Parathyroid adenoma (tissue), 2 donors: ENCODE measurements around the gene SPATA9.

Source experiments
- H2AFZ ChIP-seq: fragments of 300-600 bp; sonication (generic); one replicate; pipeline ENCODE4 v1.7.0; 2017; ENCODE audit warnings: antibody characterized with exemption, mild to moderate bottlenecking
- H3K27ac ChIP-seq: fragments of 300-600 bp; sonication (generic); one replicate; pipeline ENCODE4 v1.7.0; 2017
- H3K27me3 ChIP-seq: fragments of 300-600 bp; sonication (generic); one replicate; pipeline ENCODE4 v1.7.0; 2017; ENCODE audit warnings: low read length; ENCODE audit not compliant: control insufficient read depth, insufficient read depth
- H3K36me3 ChIP-seq: fragments of 300-600 bp; sonication (generic); one replicate; pipeline ENCODE4 v1.7.0; 2017; ENCODE audit warnings: low read length; ENCODE audit not compliant: control insufficient read depth, insufficient read depth
- H3K4me1 ChIP-seq: fragments of 300-600 bp; sonication (generic); one replicate; pipeline ENCODE4 v1.7.0; 2017; ENCODE audit warnings: control low read depth
- H3K4me2 ChIP-seq: fragments of 300-600 bp; sonication (generic); one replicate; pipeline ENCODE4 v1.7.0; 2017; ENCODE audit warnings: low read length
- H3K4me3 ChIP-seq: fragments of 300-600 bp; sonication (generic); one replicate; pipeline ENCODE4 v1.7.0; 2017; ENCODE audit warnings: low read depth, low read length
- H3K79me2 ChIP-seq: fragments of 300-600 bp; sonication (generic); one replicate; pipeline ENCODE4 v1.7.0; 2017; ENCODE audit warnings: control low read depth
- H3K9ac ChIP-seq: fragments of 300-600 bp; sonication (generic); one replicate; pipeline ENCODE4 v1.7.0; 2017; ENCODE audit warnings: mild to moderate bottlenecking
- H3K9me3 ChIP-seq: fragments of 300-600 bp; sonication (generic); one replicate; pipeline ENCODE4 v1.7.0; 2017; ENCODE audit warnings: low read length; ENCODE audit not compliant: control insufficient read depth
- CTCF ChIP-seq: fragments of 300-600 bp; sonication (generic); IDR thresholded peaks from one replicate; pipeline ENCODE4 v1.7.0; 2017; ENCODE audit warnings: antibody characterized with exemption, mild to moderate bottlenecking
- donor health status: primary hyperparathyroidism.

Gene SPATA9

DNA sequence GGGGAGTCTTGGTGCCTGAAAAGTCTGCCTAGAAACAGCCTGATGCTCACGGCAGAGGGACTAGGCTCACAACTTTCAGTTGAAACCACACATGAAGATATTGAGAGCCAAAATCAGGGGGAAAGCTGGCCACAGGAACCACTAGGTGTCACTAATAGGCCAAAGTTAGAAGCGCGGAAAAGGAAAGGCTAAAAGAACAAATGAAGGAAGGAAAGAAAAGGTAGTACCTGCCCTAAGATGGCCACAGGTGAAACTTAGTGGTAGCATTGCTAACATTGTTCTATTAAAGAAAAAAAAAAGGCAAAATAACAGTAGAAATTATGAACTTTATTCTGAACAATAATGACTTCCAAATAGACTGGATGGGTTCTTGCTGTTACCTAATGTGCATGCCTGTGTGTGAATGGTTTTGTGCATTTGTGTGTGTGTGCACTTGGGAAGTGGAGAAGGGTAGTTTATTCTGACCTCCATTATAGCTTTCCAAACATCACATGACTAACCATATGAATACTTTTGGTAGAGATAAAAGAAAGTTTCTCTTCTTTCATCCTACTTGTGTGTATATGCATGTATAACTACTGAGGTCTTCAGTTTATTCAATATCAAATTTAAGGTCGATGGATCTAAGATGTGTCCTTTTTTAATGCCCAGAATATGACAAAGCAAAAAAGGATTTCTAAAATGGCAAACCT, 38.3 kb downstream of the SPATA9 start:
- Histone ChIP-seq H2AFZ (peak overlapping the region; percentile 68), H3K79me2 (no peaks in the 10 kb centered on the region), H3K36me3 (no peaks in the 10 kb centered on the region), H3K9ac (no peak overlapping the region), H3K4me2 (no peak overlapping the region), H3K4me1 (peaks cover 17% of the 10 kb centered on the region), H3K27ac (peak overlapping the region; percentile 20), H3K9me3 (no peaks in the 10 kb centered on the region), H3K4me3 (no peak overlapping the region), H3K27me3 (no peaks in the 10 kb centered on the region)
- TF ChIP-seq CTCF: peak; percentile 70

- Histone ChIP-seq H3K36me3 (no peaks in the 10 kb centered on the region), H3K79me2 (no peaks in the 10 kb centered on the region), H3K4me1 (peaks cover 17% of the 10 kb centered on the region), H3K9me3 (no peaks in the 10 kb centered on the region), H3K27me3 (no peaks in the 10 kb centered on the region), H3K27ac (no peak overlapping the region), H3K4me3 (no peak overlapping the region), H3K4me2 (no peak overlapping the region), H2AFZ (no peak overlapping the region), H3K9ac (no peak overlapping the region)
- TF ChIP-seq CTCF: no peak
Observed at GRCh38 chr5:95643152-95643551, 39.6 kb downstream of the SPATA9 start.

GRCh38 chr5:95641741-95642220, 41.0 kb downstream of the SPATA9 start:
- peaks cover 13% of the 10 kb centered on the region for H3K4me1 ChIP-seq
- no peaks in the 10 kb centered on the region for H3K27me3 ChIP-seq
- peak overlapping the region; percentile 40 for H3K4me2 ChIP-seq
- H3K79me2 ChIP-seq: no peaks in the 10 kb centered on the region
- H3K36me3 ChIP-seq: no peaks in the 10 kb centered on the region
- TF ChIP-seq CTCF: no peak
- H3K27ac ChIP-seq: peak overlapping the region; percentile 92
- no peaks in the 10 kb centered on the region for H3K9me3 ChIP-seq
- H3K9ac ChIP-seq: no peak overlapping the region
- peak overlapping the region; percentile 8 for H3K4me3 ChIP-seq
- peak overlapping the region; percentile 78 for H2AFZ ChIP-seq

GRCh38 chr5:95638632-95639031, 44.2 kb downstream of the SPATA9 start:
- Histone ChIP-seq H3K27me3 (no peaks in the 10 kb centered on the region), H3K36me3 (no peaks in the 10 kb centered on the region), H3K79me2 (no peaks in the 10 kb centered on the region), H3K4me1 (peaks cover 13% of the 10 kb centered on the region), H3K4me2 (no peak overlapping the region), H3K9me3 (no peaks in the 10 kb centered on the region), H3K27ac (no peak overlapping the region), H3K9ac (no peak overlapping the region), H3K4me3 (no peak overlapping the region), H2AFZ (no peak overlapping the region)
- TF ChIP-seq CTCF: no peak

DNA sequence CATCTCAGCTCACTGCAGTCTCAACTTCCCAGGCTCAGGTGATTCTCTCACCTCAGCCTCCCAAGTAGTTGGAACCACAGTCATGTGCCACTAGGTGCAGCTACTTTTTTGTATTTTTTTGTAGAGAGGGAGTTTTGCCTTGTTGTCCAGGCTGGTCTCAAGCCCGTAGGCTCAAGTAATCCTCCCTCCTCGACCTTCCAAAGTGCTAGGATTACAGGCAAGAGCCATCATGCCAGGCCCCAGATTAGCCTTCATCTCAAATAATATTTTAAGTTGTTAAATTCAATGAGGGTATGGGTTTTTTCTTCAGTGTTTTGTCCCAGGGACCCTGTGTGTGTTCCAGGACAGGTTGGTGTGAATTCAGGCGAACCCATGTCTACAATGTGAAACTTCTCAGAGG, 48.7 kb downstream of the SPATA9 start:
- Histone ChIP-seq H3K9me3 (no peaks in the 10 kb centered on the region), H3K4me3 (no peak overlapping the region), H3K4me1 (no peaks in the 10 kb centered on the region), H3K27ac (no peak overlapping the region), H3K27me3 (no peaks in the 10 kb centered on the region), H3K79me2 (no peaks in the 10 kb centered on the region), H3K4me2 (no peak overlapping the region), H3K9ac (no peak overlapping the region), H2AFZ (no peak overlapping the region), H3K36me3 (no peaks in the 10 kb centered on the region)
- TF ChIP-seq CTCF: no peak
